G401 (cell line): ENCODE data around the gene SMURF2. TPM values are rescaled to one million over a fixed set of nuclear protein-coding genes. Genes with fewer than 3 reads are reported as not detected.

Experiments
- DNase-seq: peaks from one replicate; pipeline ENCODE4 v3.0.0-alpha.2; 2015; ENCODE audit warnings: low spot score
- in situ Hi-C: cut with HindIII; loops from 2 replicates; pipeline ENCODE4 v1.10.0; 2016; ENCODE audit warnings: low sequenced_read_pairs, mixed read lengths
- total RNA-seq: library from RNA; depleted of rRNA; stranded (reverse); fragments of >200 nt; shearing (Covaris generic); gene quantifications from 2 replicates; pipeline ENCODE4 v1.2.3, GENCODE V29; 2014

SMURF2 gene
- total RNA-seq, 1 experiment from 2014 or later: 44.1 TPM

- in situ Hi-C loops: no loop called here
- DNase-seq: no peak
Measured at GRCh38 chr17:64515829-64516228, 146.3 kb downstream of the SMURF2 start.

DNA sequence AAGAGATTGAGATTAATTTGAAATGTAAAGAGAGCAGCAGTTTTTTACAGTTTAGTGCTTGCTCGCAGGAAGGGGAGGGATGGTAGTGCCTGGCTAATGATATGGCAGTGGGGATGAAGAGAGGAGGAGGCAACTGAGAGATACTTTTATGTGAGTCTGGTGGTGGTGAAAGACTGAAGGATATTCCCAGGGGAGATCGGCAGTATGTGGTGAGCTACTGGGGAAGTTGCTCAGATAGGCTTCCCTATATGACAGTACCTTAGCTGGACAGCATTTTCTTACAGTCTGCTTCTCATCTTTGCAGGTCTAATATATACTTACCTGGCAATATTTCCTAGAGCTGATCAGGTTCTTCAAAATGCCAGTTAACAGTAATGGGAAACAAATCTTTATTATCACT, 146.7 kb downstream of the SMURF2 start:
- in situ Hi-C loops: no loop called here
- DNase-seq: no peak

GRCh38 chr17:64509179-64509578, 152.9 kb downstream of the SMURF2 start:
- DNase-seq: no peak
- in situ Hi-C loops: no loop called here

GRCh38 chr17:64508683-64509082, 153.4 kb downstream of the SMURF2 start:
- no peak for DNase-seq
- in situ Hi-C loops: no loop called here

- peak; percentile 67 for DNase-seq
- in situ Hi-C loops: no loop called here
Measured at GRCh38 chr17:64507413-64507782, 154.7 kb downstream of the SMURF2 start.

DNA sequence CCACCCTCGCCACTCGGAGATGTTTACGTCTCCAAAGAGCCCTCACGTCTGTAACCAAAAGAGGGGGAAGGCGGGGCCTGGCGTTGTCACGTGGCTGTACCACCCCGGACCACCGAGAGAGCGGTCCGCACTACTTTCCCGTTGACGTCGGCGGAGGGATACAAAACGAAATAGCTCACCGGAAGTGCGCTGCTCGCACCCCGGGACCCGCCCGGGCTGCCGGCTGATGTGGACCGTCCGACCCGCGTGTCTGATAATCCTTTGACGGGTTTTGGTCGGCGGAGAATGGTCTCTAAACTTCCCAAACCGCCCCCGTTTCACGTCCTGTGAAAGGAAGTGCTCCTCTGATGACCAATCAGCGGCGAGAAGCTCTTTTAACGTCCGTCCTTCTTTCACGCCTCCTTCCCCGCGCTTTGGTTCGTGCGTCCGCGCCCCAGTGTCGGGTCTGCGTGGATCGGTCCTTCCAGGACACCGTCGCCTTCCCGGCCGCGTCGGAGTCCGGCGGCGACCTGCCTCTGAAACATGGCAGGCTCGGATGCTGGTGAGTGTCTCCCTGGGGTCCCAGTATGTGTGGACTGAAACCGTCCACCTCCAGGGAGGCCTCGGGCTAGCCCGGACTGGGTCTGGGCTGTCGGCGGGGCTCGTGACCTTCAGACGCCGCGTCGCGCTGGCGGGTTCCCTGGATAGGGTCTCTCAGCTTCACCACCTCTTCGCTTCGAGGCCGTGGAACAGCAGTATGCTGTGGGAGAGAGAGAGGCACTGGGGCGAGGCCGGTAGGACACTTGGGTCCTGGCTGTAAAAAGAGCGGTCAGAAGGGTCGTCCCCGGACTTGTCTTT, 155.3 kb downstream of the SMURF2 start, which contains the start of gene CEP95:
CEP95 (plus strand) TSS at position 402 of the 837 bp plus-strand sequence; CDS start at position 523, 121 bp downstream.
- in situ Hi-C loops: no loop called here
- DNase-seq: peak; percentile 96

- in situ Hi-C loops: no loop called here
- peak; percentile 96 for DNase-seq
Measured at GRCh38 chr17:64506201-64506575, 155.9 kb downstream of the SMURF2 start, which contains the start of gene DDX5. TSS of gene DDX5 (minus strand) at chr17:64506289. CDS start at chr17:64506119, 170 bp downstream.

DNA sequence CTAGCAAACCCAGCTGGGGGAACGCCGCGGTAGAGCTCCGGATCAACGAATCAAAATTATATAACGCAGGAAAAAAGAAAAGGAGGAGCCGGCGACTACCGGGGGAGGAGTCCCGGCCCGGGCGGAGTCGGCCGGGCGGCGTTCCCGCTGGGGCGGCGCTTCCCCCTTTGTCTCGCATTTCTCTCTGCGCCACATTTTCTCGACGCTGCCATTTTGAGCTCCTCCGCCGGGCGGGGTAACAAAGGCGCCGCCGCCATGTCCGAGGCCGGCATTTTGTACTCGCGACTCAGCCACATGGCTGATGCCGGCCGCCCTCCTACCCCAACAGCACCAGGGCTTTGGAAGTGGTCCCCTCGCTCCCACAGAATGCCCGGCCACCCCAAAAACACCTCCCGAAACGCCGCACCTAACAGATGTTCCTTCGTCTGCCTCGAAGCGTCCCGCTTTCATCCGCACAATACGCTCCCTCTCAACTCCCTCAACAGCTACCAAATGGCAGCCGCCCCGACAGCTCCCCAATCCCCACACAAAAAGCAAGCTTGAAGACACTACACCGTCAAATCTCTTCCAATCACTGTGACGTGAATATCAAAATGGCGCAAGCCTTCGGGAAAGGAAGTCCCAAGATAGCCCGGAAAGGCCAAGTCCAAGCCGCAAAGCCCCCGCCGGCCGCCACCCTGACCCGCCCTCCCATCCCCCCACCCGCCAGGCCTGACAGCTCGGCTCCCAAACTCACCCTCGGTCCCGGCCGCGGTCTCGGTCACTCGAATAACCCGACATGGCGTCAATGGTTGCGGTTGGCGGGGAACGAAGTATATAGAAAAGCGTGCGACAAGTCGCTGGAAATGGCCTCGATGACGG, 156.5 kb downstream of the SMURF2 start:
- in situ Hi-C loops: no loop called here
- DNase-seq: peak; percentile 91

DNA sequence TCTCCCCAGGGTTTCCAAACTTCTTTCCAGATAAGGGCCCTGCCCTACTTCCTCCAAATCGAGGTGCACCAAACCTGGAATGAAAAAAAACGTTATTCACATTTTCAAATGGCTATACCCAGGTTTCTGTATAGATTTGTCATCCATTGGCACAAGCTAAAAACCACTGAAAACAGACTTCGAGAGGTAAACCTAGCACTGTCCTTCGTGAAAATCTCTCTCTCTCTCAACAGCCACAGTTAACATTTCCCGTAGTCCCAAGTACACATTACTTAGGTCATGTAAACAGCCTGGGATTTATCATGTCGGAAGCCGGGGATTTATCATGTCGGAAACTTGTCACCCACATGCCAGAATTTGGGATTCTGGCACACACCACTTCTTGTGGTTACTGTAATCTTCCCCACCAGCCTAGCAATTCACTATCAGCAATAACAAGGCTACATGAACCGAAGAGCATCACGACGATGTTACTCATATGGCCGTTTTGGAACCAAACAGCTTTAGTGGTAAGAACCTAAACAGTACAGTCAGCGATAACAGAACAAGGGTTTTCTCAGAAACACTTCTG, 157.3 kb downstream of the SMURF2 start:
- in situ Hi-C loops: no loop called here
- no peak for DNase-seq

- no peak for DNase-seq
- in situ Hi-C loops: no loop called here
Measured at GRCh38 chr17:64503821-64504768, 158.0 kb downstream of the SMURF2 start.

DNA sequence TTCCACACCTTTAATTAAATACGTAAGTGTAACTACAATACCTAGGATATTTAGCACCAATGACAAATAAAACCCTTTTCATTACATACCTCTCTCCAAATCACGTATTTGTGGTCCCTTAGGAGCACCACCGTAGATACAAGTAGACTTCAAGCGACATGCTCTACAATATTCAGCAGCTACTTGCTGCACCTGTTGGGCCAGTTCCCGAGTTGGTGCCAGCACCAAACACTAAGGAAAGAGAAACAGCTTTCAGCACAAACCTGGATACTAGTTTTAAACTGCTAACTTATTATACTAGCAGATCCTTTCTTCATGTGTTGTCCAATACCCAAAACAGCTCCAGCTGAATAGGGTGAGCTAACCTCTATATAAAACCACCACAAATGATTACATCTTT, 158.8 kb downstream of the SMURF2 start:
- in situ Hi-C loops: no loop called here
- no peak for DNase-seq

DNA sequence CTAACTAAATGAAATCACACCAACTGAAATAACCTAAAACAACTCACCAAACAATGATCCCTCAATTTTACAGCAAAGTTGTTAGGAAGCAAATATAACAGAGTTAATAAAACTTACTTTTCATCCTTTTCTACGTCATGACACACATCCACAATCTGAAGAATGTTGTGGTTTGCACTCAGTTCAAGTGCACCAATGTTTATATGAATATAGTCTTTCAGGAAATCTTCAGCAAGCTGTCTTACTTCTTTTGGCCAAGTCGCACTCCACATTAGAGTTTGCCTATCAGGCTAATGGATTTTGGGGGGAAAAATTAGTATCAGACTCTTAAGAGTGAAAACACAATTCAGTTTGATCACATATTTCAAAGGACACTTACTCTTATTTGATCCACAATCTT, 159.3 kb downstream of the SMURF2 start:
- in situ Hi-C loops: no loop called here

GRCh38 chr17:64502021-64502420, 160.1 kb downstream of the SMURF2 start:
- no peak for DNase-seq
- in situ Hi-C loops: no loop called here

More for the DNA sequence above, 159.3 kb downstream of the SMURF2 start:
- DNase-seq: no peak

DNA sequence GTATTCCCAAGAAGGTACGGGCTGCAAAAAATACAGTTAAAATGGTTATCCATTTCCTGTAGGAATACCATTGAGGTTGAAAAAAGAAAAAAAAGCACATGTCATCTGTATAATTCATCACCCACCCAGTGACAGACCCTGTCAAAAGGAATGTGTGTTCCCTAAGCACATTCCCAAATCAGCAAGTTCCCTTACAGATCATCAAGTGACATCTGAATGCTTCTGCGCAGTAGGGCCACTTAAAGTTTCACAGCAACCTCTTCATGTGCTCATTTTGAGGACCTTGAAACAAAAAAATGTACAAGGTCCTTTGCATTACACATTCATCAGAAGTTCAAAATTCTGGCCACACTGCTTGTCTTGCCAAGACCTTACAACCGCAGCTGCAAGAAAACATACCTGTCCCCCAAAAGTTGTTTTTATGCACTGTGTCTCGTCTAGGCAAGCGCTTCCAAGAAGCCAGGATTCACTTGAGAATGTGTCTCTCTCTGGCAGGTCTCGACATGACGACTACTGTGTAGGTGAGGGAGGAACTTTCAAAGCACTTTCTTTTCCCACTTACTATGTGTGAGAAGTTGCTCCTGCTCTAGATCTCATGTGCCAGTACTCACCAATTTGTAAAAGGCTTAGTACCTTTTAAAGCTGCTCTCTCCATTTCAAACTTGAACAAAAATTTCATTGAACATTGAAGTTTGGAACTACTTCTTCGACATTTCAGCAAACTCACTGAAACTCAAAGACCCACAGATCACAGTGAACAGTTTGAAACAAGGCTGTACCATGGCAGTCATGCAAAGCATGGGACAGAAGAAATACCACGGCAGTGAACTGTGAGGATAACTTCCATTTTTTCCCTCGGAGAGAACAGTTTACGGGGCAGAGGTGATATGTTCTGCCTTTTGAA, 161.0 kb downstream of the SMURF2 start:
- no peak for DNase-seq
- in situ Hi-C loops: no loop called here

GRCh38 chr17:64500487-64500859, 161.6 kb downstream of the SMURF2 start:
- in situ Hi-C loops: no loop called here
- no peak for DNase-seq

- DNase-seq: no peak
- in situ Hi-C loops: no loop called here
Measured at GRCh38 chr17:64499805-64500486, 162.2 kb downstream of the SMURF2 start.
